Measurements from ENCODE around the gene FASTKD1.

- TF ChIP-seq CTCF (IDR thresholded peaks at IDR 0.05) (no peak), EP300 (IDR thresholded peaks at IDR 0.05) (no peak), POLR2A (IDR thresholded peaks at IDR 0.05) (no peak), POLR2AphosphoS5 (IDR thresholded peaks at IDR 0.05) (no peak)
Measured at GRCh38 chr2:169523681-169524080, 50.0 kb downstream of the FASTKD1 start.
